ENCODE data around the gene IL9. TPM values are rescaled to one million over a fixed set of nuclear protein-coding genes. Genes with fewer than 3 reads are reported as not detected.

IL9 gene
- total and polyA plus RNA-seq, 2 of the 13 experiments (the other 11 are each of a cell fraction or from before 2014, with no cell fraction given), result not detected

DNA sequence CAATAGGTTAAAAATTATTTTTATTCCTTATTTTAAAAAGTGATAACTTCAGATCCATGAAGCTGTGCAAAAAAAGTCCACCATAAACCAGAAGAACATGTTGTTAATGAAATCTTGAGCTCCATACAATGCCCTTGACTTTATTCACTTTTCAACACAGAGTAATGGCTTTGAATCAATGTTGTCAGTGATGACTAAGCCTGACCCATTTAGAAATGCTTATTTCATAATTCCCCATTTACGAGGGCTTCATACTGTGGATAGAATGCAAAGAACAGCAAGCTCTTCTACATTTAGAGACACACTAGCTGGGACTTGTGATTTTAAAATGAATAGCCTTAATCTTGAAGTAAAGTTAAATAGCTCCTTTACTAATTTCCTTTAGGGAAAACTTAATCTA lies 25.7 kb upstream of the IL9 start:
- no peak overlapping the region for H3K4me3 ChIP-seq (replicated peaks in 1 of 3; ENCODE audit: insufficient read depth in 1 of 3, low read depth in 2 of 3, low read length in 3 of 3)
- H4K20me1 ChIP-seq (ENCODE audit: insufficient read depth, low read length), result no peaks in the 10 kb centered on the region
- no peak overlapping the region for H3K4me2 ChIP-seq (ENCODE audit: low read depth, low read length)
- in situ Hi-C loops (cut with HindIII; ENCODE audit: extremely low pct_ligation_motif_present, low pct_unique_long_range_greater_than_20kb) (no loop called here), intact Hi-C loops (cut with micrococcal nuclease; ENCODE audit: unreplicated experiment) (no loop called here)
- H3K27ac ChIP-seq (ENCODE audit: extremely low read length, insufficient read depth, low read length), result no peak overlapping the region
- TF ChIP-seq, protein P1, sequence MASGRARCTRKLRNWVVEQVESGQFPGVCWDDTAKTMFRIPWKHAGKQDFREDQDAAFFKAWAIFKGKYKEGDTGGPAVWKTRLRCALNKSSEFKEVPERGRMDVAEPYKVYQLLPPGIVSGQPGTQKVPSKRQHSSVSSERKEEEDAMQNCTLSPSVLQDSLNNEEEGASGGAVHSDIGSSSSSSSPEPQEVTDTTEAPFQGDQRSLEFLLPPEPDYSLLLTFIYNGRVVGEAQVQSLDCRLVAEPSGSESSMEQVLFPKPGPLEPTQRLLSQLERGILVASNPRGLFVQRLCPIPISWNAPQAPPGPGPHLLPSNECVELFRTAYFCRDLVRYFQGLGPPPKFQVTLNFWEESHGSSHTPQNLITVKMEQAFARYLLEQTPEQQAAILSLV (CRISPR knock-in tag; IDR thresholded peaks at IDR 0.05; ENCODE audit: borderline replicate concordance), result no peak
- TF ChIP-seq CCDC6 (CRISPR knock-in tag; IDR thresholded peaks at IDR 0.05) (no peak), RBM22 (optimal IDR thresholded peaks at IDR 0.05; ENCODE audit: low read length) (no peak), ZFP36L2 (CRISPR knock-in tag; IDR thresholded peaks at IDR 0.05) (no peak), PAX8 (CRISPR knock-in tag; IDR thresholded peaks at IDR 0.05; ENCODE audit: borderline replicate concordance) (no peak), MTA3 (CRISPR knock-in tag; IDR thresholded peaks at IDR 0.05) (no peak), ZNF562 (CRISPR knock-in tag; IDR thresholded peaks at IDR 0.05; ENCODE audit: borderline replicate concordance) (no peak)
- TF ChIP-seq, protein P2, sequence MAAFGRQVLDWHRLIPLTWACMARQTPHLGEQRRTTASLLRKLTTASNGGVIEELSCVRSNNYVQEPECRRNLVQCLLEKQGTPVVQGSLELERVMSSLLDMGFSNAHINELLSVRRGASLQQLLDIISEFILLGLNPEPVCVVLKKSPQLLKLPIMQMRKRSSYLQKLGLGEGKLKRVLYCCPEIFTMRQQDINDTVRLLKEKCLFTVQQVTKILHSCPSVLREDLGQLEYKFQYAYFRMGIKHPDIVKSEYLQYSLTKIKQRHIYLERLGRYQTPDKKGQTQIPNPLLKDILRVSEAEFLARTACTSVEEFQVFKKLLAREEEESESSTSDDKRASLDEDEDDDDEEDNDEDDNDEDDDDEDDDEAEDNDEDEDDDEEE (CRISPR knock-in tag; IDR thresholded peaks at IDR 0.05), result no peak
- TF ChIP-seq, protein P3, sequence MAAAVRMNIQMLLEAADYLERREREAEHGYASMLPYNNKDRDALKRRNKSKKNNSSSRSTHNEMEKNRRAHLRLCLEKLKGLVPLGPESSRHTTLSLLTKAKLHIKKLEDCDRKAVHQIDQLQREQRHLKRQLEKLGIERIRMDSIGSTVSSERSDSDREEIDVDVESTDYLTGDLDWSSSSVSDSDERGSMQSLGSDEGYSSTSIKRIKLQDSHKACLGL (CRISPR knock-in tag; IDR thresholded peaks at IDR 0.05), result no peak
- TF ChIP-seq, protein P4, sequence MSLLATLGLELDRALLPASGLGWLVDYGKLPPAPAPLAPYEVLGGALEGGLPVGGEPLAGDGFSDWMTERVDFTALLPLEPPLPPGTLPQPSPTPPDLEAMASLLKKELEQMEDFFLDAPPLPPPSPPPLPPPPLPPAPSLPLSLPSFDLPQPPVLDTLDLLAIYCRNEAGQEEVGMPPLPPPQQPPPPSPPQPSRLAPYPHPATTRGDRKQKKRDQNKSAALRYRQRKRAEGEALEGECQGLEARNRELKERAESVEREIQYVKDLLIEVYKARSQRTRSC (CRISPR knock-in tag; IDR thresholded peaks at IDR 0.05; ENCODE audit: low read depth), result no peak
- BruUV-seq (replicated peaks), result no TSS peak
- WGBS (ENCODE audit: low lambda C conversion rate), result 3% methylated on average over 1 of the region's 1 CpG
- no peaks in the 10 kb centered on the region for H3K79me2 ChIP-seq (ENCODE audit: insufficient read depth, low read length)
- no peaks in the 10 kb centered on the region for H3K9me3 ChIP-seq (ENCODE audit: low read length)
- DNase-seq (ENCODE audit: low spot score) (no peak), FAIRE-seq (no peak), ATAC-seq (no peak)
- no peak overlapping the region for H2AFZ ChIP-seq (ENCODE audit: low read length)
- H3K36me3 ChIP-seq (replicated peaks in 1 of 2; ENCODE audit: control insufficient read depth in 1 of 2, insufficient read depth in 2 of 2, low read length in 2 of 2), result no peaks in the 10 kb centered on the region
- CTCF ChIA-PET (ENCODE audit: low intra/inter-chr PET ratio, low total read pairs), result no interaction called here
- no peak overlapping the region for H3K9ac ChIP-seq (ENCODE audit: insufficient read depth, low read depth, low read length)
- no peaks in the 10 kb centered on the region for H3K4me1 ChIP-seq (ENCODE audit: insufficient read depth, low read length)
- H3K27me3 ChIP-seq (ENCODE audit: control insufficient read depth in 1 of 2, insufficient read depth in 2 of 2, low read length in 2 of 2), result peaks cover 2 to 16% of the 10 kb centered on the region in 2 experiments; a peak in 3 of 5 replicates
- POLR2A ChIA-PET, result no interaction called here
